Measurements from ENCODE around the gene KCNT2. TPM values are rescaled to one million over a fixed set of nuclear protein-coding genes. Genes with fewer than 3 reads are reported as not detected.

KCNT2 gene
- total RNA-seq, 4 donors from 2014 or later = 3.7 to 18.5 (median 6.5) TPM

- Histone ChIP-seq H3K27ac (no peak overlapping the region), H3K36me3 (no peaks in the 10 kb centered on the region), H3K4me3 (replicated peaks in 1 of 3) (no peak overlapping the region), H3K9me3 (no peaks in the 10 kb centered on the region), H3K4me1 (peaks cover 4 to 8% of the 10 kb centered on the region in 2 donors), H3K27me3 (no peaks in the 10 kb centered on the region)
- no peak for DNase-seq
- intact Hi-C loops (cut with DNase I) = no loop called here
- no peak for TF ChIP-seq CTCF (IDR thresholded peaks at IDR 0.05)
- TF ChIP-seq POLR2A (IDR thresholded peaks at IDR 0.05) = no peak
- 91% methylated on average over 4 of the region's 4 CpGs for WGBS, 2 donors
Observed at GRCh38 chr1:196376630-196377328, 231.5 kb downstream of the KCNT2 start.

GRCh38 chr1:196373798-196374197 lies 234.4 kb downstream of the KCNT2 start:
- Histone ChIP-seq H3K36me3 (no peaks in the 10 kb centered on the region), H3K9me3 (no peaks in the 10 kb centered on the region), H3K27ac (no peak overlapping the region), H3K4me3 (replicated peaks in 1 of 3) (no peak overlapping the region), H3K27me3 (no peaks in the 10 kb centered on the region), H3K4me1 (no peaks in the 10 kb centered on the region)
- 59 to 68% methylated on average over 1 of the region's 1 CpG for WGBS, 2 donors
- DNase-seq = no peak
- intact Hi-C loops (cut with DNase I) = no loop called here
- TF ChIP-seq POLR2A (IDR thresholded peaks at IDR 0.05) (no peak), CTCF (IDR thresholded peaks at IDR 0.05) (no peak)

GRCh38 chr1:196372896-196373536 lies 235.2 kb downstream of the KCNT2 start:
- Histone ChIP-seq H3K4me1 (no peaks in the 10 kb centered on the region), H3K9me3 (no peaks in the 10 kb centered on the region), H3K27me3 (no peaks in the 10 kb centered on the region), H3K36me3 (no peaks in the 10 kb centered on the region), H3K4me3 (replicated peaks in 1 of 3) (no peak overlapping the region), H3K27ac (no peak overlapping the region)
- TF ChIP-seq CTCF (IDR thresholded peaks at IDR 0.05) (peak in 3 of 6 experiments; percentile 21 to 51 (median 44)), POLR2A (IDR thresholded peaks at IDR 0.05) (no peak)
- intact Hi-C loops (cut with DNase I) = no loop called here
- 79% methylated on average over 2 of the region's 2 CpGs for WGBS, 2 donors
- DNase-seq = no peak

- no peak for DNase-seq
- H3K27me3 ChIP-seq = no peaks in the 10 kb centered on the region
- TF ChIP-seq CTCF (IDR thresholded peaks at IDR 0.05) (no peak), POLR2A (IDR thresholded peaks at IDR 0.05) (no peak)
- H3K36me3 ChIP-seq = no peaks in the 10 kb centered on the region
- H3K4me3 ChIP-seq (replicated peaks in 1 of 3) = no peak overlapping the region
- 93 to 94% methylated on average over 3 of the region's 3 CpGs for WGBS, 2 donors
- H3K4me1 ChIP-seq = no peaks in the 10 kb centered on the region
- H3K27ac ChIP-seq = no peak overlapping the region
- intact Hi-C loops (cut with DNase I) = loop anchor here (10.0 kb wide), 1 partner anchor 287 kb away; the partner anchor contains the start of gene CFH
- H3K9me3 ChIP-seq = no peaks in the 10 kb centered on the region
Observed at GRCh38 chr1:196367838-196368237, 240.4 kb downstream of the KCNT2 start.

Measured in thyroid gland (tissue), 4 donors.